Measurements from ENCODE around the gene MYO1B. TPM values are rescaled to one million over a fixed set of nuclear protein-coding genes. Genes with fewer than 3 reads are reported as not detected.

Gene MYO1B
- polyA plus RNA-seq, 1 experiment = 87.2 TPM

GRCh38 chr2:191328150-191328809, 83.1 kb downstream of the MYO1B start:
- no peak for DNase-seq (ENCODE audit: low read depth)
- peaks cover 5% of the 10 kb centered on the region for H3K36me3 ChIP-seq (ENCODE audit: control insufficient read depth, insufficient read depth, low read length)
- ChIA-PET CTCF (interaction anchor here (1.0 kb wide), 1 partner anchor 8 kb away, joined by 3 read pairs; no protein-coding TSS in a partner anchor), POLR2A (no interaction called here)
- TF ChIP-seq, protein P1, sequence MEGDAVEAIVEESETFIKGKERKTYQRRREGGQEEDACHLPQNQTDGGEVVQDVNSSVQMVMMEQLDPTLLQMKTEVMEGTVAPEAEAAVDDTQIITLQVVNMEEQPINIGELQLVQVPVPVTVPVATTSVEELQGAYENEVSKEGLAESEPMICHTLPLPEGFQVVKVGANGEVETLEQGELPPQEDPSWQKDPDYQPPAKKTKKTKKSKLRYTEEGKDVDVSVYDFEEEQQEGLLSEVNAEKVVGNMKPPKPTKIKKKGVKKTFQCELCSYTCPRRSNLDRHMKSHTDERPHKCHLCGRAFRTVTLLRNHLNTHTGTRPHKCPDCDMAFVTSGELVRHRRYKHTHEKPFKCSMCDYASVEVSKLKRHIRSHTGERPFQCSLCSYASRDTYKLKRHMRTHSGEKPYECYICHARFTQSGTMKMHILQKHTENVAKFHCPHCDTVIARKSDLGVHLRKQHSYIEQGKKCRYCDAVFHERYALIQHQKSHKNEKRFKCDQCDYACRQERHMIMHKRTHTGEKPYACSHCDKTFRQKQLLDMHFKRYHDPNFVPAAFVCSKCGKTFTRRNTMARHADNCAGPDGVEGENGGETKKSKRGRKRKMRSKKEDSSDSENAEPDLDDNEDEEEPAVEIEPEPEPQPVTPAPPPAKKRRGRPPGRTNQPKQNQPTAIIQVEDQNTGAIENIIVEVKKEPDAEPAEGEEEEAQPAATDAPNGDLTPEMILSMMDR (IDR thresholded peaks at IDR 0.05; ENCODE audit: insufficient read depth, low read depth, low read length) = no peak
- H3K4me3 ChIP-seq (ENCODE audit: low read depth, low read length) = no peak overlapping the region
- no peaks in the 10 kb centered on the region for H3K27me3 ChIP-seq (ENCODE audit: control insufficient read depth, insufficient read depth, low read length)

GRCh38 chr2:191329841-191330240, 84.6 kb downstream of the MYO1B start:
- no peak for DNase-seq (ENCODE audit: low read depth)
- CTCF ChIA-PET = no interaction called here
- TF ChIP-seq, protein P1 (IDR thresholded peaks at IDR 0.05; ENCODE audit: insufficient read depth, low read depth, low read length) = no peak
- no peaks in the 10 kb centered on the region for H3K27me3 ChIP-seq (ENCODE audit: control insufficient read depth, insufficient read depth, low read length)
- POLR2A ChIA-PET = no interaction called here
- H3K4me3 ChIP-seq (ENCODE audit: low read depth, low read length) = no peak overlapping the region
- H3K36me3 ChIP-seq (ENCODE audit: control insufficient read depth, insufficient read depth, low read length) = peaks cover 5% of the 10 kb centered on the region

- POLR2A ChIA-PET = interaction anchor here (0.6 kb wide), 2 partner anchors 11 to 149 kb away, joined by 3 to 4 read pairs; no protein-coding TSS in a partner anchor
- TF ChIP-seq, protein P1 (IDR thresholded peaks at IDR 0.05; ENCODE audit: insufficient read depth, low read depth, low read length) = no peak
- Histone ChIP-seq H3K36me3 (ENCODE audit: control insufficient read depth, insufficient read depth, low read length) (peaks cover 5% of the 10 kb centered on the region), H3K4me3 (ENCODE audit: low read depth, low read length) (no peak overlapping the region), H3K27me3 (ENCODE audit: control insufficient read depth, insufficient read depth, low read length) (no peaks in the 10 kb centered on the region)
- CTCF ChIA-PET = interaction anchor here (0.7 to 1.5 kb wide), 3 partner anchors 17 to 30 kb away, joined by 3 read pairs; no protein-coding TSS in a partner anchor
- peak; percentile 99 for DNase-seq (ENCODE audit: low read depth)
Measured at GRCh38 chr2:191333911-191334357, 88.7 kb downstream of the MYO1B start.

- CTCF ChIA-PET = no interaction called here
- H3K4me3 ChIP-seq (ENCODE audit: low read depth, low read length) = no peak overlapping the region
- no peak for DNase-seq (ENCODE audit: low read depth)
- POLR2A ChIA-PET = no interaction called here
- no peaks in the 10 kb centered on the region for H3K27me3 ChIP-seq (ENCODE audit: control insufficient read depth, insufficient read depth, low read length)
- TF ChIP-seq, protein P1 (IDR thresholded peaks at IDR 0.05; ENCODE audit: insufficient read depth, low read depth, low read length) = no peak
- peaks cover 1% of the 10 kb centered on the region; the same call in 1 of the 2 replicates for H3K36me3 ChIP-seq (ENCODE audit: control insufficient read depth, insufficient read depth, low read length)
Measured at GRCh38 chr2:191335875-191336464, 90.8 kb downstream of the MYO1B start.

GRCh38 chr2:191341436-191341835, 96.2 kb downstream of the MYO1B start:
- ChIA-PET CTCF (interaction anchor here (1.1 kb wide), 1 partner anchor 135 kb away, joined by 3 read pairs; no protein-coding TSS in a partner anchor), POLR2A (no interaction called here)
- TF ChIP-seq, protein P1 (IDR thresholded peaks at IDR 0.05; ENCODE audit: insufficient read depth, low read depth, low read length) = no peak
- H3K4me3 ChIP-seq (ENCODE audit: low read depth, low read length) = no peak overlapping the region
- H3K27me3 ChIP-seq (ENCODE audit: control insufficient read depth, insufficient read depth, low read length) = no peaks in the 10 kb centered on the region
- H3K36me3 ChIP-seq (ENCODE audit: control insufficient read depth, insufficient read depth, low read length) = peaks cover 5% of the 10 kb centered on the region; the same call in 1 of the 2 replicates
- no peak for DNase-seq (ENCODE audit: low read depth)

Measured in BJ (cell line).